GM10847 (cell line): ENCODE measurements around the gene LMAN1L.

Experiments used
- POLR2A ChIP-seq: IDR thresholded peaks from 2 replicates; pipeline ENCODE4 v1.6.1; 2011; ENCODE audit not compliant: insufficient read length; ENCODE audit errors: extremely low read depth

The LMAN1L gene

DNA sequence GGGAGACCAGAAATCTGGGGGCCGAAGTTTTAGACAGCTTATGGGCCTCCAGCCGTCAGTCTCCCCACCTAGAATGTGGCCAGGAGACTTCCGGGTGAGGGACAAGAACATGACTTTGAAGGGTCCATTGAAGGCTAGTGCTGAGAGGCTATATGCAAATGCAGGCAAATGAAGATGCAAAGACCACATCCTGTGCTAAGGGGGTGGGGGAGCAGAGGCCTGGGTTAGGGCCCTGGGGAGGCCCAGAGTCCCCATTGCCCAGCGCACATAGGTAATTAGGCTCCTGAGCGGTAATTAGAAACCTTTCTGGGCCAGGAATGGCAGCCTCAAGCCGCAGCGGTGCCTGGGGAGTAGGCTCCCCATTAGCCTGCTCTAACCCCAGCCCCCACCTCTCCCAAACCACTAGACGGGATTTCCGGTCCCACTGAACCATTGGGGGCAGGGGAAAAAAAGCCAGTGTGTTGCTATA lies 23.9 kb upstream of the LMAN1L start:
- TF ChIP-seq POLR2A, result peak; percentile 62

- peak; percentile 47 for TF ChIP-seq POLR2A
Observed at GRCh38 chr15:74789171-74789631, 23.4 kb upstream of the LMAN1L start.

DNA sequence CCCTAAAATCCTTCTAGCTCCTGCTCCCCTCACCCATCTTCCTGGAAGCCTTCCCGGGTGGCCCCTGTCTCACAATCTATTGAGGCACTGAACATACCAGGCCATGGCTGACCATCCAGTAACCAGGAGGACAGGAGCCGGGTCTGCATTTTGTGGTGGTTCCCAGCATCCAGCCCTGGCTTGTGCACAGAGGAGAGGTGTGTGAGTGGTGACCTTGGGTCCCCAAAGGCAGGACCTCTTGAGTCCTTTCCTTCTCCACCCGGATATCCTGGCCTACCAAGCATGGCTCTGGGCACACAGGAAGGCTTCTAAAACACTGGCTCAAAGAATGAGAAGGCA lies 22.9 kb upstream of the LMAN1L start:
- TF ChIP-seq POLR2A, result no peak

GRCh38 chr15:74790080-74790916 lies 22.3 kb upstream of the LMAN1L start:
- TF ChIP-seq POLR2A, result no peak

GRCh38 chr15:74791007-74791406 lies 21.6 kb upstream of the LMAN1L start:
- no peak for TF ChIP-seq POLR2A

DNA sequence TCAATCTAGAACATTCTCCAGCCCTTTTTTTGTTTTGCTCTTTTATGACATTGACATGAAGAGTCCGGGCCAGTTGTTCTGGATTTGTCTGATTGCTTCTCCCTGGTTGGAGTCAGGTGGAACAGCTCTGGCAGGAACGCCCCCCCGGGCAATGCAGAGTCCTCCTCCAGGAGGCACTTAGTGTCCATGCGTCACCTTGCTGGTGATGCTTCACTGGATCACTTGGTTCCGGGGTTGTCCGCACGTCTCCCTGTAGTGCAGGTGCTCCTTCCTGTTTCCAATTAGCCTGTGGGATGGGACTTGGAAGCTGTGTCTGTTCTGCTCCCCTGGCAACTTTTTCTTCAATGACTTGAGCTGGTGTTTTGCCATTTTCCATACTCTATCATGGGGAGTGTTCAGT lies 21.0 kb upstream of the LMAN1L start:
- TF ChIP-seq POLR2A, result no peak

DNA sequence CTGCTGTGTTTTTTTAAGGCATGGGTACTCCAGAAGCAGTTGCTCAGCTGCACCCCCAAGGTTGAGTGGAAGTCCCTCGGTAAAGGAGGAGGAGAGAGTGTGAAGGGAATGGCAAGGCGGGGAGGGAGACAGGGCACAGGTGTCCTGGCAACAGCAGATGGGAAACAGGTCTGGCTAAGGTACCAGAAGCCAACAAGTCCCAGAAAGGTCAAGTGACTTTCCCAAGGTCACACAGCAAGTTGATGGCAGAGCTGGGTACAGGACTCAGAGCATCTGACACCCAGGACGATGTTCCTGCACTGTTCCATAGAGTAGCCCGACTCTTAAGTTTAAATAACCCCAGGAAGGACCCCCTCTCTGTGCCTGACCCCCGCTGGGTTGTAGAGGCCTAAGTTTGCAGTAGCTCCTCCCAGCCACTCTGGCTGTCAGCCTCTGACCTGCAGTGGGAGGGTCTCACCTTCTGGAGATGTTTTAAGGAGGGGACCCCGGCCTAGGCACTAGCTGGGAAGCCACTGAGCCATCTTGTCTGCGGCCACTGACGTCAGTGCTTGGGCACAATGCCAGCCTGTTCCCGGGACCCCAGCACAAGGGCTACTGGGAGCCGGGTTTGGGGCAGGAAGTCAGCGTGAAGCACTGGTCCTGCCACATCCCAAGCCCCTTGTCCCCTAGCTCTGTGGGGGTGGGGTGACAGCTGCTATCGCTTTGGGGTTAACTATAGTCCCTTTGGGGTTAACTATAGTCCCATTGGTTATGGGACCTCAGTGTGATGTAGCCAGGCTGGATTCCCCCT lies 20.2 kb upstream of the LMAN1L start:
- TF ChIP-seq POLR2A, result no peak

DNA sequence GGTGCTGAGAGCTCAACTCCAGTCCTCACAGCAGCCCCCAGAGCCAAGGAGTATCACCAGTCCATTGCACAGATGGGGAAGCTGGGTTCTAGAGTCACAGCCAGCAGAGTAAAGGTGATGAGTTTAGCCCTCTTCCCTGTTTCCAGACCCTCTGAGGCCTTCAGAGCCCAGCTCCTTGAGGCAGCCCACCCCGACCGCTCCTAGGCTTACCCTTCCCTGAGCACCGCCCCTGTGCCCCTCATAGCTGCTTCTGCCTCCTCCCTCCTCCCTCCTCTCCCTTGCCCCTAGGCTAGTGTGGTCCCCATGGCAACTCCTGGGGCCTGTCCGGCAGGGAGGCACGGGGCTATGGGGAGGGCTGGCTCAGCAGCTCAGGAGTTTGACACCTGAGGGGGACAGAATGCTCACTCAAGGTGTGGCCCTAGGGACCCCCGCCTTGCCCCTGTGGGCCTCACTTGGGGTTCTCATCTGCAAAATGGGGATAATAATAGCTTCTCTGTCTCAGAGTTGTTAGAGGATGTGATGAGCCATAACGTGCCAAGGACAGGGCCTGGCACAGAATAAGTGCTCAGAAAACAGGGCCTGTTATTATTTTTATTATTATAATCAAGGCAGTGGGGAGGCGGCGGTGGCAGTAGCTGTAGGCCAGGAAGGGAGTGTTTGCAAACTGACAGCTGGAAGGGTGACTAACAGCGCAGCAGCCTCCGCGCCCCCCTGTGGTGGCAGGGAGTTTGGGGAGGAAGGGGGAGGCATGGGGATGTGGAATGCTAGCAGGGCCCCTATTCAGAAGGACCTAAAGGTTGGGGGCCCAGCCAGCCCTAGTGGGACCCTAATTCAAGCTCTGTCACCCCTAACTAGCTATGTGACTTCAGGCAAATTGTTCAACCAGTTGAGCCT lies 19.3 kb upstream of the LMAN1L start:
- TF ChIP-seq POLR2A, result no peak

- TF ChIP-seq POLR2A, result no peak
Observed at GRCh38 chr15:74794248-74794969, 18.2 kb upstream of the LMAN1L start.

- TF ChIP-seq POLR2A, result no peak
Observed at GRCh38 chr15:74794970-74795349, 17.7 kb upstream of the LMAN1L start.

DNA sequence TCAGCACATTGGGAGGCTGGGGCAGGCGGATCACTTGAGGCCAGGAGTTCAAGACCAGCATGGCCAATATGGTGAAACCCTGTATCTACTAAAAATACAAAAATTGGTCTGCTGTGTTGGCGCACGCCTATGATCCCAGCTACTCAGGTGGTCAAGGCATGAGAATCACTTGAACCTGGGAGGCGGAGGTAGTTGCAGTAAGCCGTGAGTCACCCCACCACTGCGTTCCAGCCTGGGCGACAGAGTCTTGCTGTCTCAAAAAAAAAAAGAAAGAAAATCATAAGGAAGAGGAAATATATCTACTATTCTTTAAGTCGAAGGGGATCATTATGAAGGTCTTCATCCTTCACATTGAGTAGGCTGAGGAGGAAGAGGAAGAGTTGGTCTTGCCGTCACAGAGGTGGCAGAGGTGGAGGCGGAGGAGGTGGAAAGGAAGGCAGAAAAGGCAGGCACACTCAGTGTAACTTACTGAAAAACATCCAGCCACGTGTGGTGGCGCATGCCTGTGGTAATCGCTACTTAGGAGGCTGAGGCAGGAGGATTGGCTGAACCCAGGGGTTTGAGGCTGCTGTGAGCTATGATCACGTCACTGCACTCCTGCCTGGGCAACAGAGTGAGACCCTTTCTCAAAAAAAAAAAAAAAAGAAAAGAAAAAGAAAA lies 16.5 kb upstream of the LMAN1L start:
- TF ChIP-seq POLR2A, result no peak

- no peak for TF ChIP-seq POLR2A
Observed at GRCh38 chr15:74798388-74799254, 14.0 kb upstream of the LMAN1L start.

- no peak for TF ChIP-seq POLR2A
Observed at GRCh38 chr15:74799255-74799855, 13.3 kb upstream of the LMAN1L start.
